NCI-H2107 (cell line): ENCODE data around the gene PDE1C.
"Not testable (repeated sequence)": the region's sequence is repeated elsewhere in the genome, so short reads cannot be mapped to it uniquely, and the experiment has no call there.

ENCODE experiments used
- DNase-seq: peaks from one replicate; lab custom pipeline; 2025; lab: John Stamatoyannopoulos, UW

The PDE1C gene

GRCh38 chr7:32070406-32071360 is at the start of gene PDE1C:
TSS of gene PDE1C (minus strand) at chr7:32070407.
- no peak for DNase-seq

DNA sequence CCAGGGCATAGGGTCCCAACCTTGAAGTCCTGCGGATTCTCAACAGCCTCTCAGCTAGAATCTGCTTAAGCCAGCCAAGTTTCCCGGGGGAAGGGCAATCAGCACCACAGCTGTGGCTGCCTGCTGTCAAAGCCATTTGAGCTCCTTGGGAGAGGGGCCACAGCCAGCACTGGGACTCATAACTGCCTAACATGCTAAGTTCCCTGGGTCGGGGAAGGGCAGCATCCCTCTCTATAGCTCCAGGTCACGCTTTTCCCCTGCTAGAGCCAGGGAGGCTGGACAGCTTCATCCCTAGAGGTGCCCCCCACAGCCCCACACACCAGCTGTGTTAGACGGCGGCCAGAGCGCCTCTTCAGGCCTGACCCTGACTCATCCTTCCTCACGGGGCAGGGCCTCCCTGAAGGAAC is 49.6 kb upstream of the PDE1C start:
- DNase-seq: no peak

DNA sequence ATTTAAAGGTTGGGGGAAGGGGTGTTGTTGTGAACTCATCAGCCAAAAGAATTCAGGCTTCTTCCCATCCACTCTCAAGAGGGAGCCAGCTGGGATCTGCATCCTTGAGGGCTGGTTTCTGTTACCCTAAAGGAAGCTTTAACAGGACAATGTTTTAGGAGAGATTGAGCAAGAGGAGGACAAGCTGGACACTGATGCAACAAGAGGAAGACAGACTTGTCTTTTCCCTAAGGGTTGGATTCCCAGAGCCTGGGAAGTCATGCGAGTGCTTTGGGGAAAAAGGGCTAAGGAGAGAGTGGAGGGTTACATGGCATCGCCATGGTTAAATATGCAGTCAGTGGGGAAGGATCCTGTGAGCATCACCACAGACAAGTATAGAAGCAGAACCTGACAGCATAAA is 47.6 kb upstream of the PDE1C start:
- DNase-seq: no peak

DNA sequence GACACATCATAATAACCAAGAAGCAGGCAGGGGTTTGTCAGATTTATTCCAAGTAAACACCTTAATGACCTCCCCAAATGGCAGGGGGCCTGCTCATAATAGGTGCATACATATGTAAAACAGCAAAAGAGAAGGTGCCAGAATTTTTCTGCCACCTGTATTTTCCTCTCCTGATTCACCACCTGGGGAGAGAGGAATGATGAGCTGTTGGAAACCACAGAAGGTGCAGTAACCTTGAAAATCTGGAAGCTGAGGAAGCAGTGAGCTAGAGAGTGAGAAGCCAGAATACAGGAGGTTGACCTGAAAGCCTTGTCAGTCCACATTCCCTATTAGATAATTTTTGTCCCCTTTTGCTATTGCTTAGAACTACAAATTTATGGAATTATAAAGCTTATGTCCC is 46.2 kb upstream of the PDE1C start:
- DNase-seq: no peak

DNA sequence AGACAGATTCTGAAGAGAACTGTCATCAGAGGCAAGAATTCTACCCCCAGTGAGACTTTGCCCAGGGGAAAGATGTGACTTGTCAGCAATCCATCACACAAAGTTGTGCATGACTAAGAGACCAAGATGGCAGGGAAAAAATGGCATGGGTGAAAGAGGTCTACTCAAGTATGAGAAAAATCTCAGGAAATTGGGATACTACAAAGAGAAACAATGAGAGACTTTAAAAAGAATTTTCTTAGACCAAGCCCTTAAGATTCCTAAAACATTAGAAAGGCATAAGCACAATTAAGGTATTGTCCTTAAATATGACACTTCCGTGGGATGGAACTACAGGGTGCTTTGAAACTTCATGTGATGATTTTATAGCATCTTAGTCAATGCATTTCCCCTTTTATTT is 45.6 kb upstream of the PDE1C start:
- DNase-seq: no peak

GRCh38 chr7:32108651-32109050 is 38.4 kb upstream of the PDE1C start:
- DNase-seq: no peak

- DNase-seq: no peak
Measured at GRCh38 chr7:32104766-32105165, 34.6 kb upstream of the PDE1C start.

- no peak for DNase-seq
Measured at GRCh38 chr7:32103361-32103760, 33.2 kb upstream of the PDE1C start.

DNA sequence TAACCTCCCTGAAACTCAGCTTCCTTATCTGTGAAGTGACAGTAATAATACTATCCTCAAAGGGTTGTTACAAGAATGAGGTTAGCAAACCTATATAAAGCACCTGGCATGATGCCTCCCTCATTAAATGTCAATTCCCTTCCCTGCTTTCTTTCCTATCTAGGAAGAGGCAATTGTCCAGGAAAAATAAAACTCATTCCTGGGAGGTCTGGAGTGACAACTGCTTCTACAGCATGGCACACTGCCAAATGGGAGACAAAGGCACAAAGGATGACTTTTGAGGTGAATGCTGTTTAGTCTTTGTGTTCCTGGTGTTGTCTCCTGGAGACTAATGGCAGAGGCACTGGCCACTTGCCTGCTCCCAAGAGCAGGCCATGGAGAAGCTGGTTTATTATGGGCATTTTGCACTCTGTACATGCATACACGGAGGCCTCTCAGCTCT is 32.2 kb upstream of the PDE1C start:
- DNase-seq: no peak

DNA sequence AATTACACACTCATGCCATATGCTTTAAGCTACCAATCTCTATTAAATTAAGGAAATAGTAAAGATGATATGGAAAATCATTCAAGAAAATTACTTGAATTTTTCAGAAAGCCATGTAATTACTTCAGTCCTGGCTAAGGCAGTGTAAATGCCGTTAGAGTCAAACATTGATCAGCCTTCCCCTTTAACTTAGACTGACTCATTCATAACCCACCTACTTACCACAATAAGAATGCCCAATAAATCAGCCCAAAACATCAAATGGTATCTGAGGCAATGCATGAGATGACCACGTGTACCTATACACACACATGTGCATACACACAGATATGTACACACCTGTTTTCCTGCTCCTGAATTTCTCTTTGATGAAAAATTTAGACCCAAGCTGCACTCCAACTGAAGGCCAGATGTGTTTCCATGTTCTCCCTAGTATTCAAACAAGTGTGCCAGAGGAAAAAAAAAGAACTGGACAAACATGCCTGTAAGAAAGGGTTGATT is 30.2 kb upstream of the PDE1C start:
- no peak for DNase-seq

DNA sequence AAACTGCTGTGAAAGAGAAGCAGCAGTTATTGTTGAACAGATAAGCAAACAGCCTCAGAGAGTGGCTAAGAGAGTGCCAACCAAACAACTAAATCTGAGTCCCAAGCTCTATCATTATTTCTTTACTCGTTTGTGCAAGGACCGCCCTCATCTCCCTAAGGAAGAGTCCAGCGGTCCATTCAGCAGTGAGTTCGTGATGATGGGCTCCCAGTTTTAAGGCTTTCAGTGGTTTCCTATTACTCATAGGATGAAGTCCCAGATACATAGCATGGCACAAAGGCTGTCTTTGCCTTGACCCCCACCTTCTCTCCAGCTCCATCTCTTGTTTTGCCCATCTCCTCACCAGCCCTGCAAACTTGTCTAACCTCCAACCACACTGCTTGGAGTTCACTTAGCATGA is 24.3 kb upstream of the PDE1C start:
- DNase-seq: no peak

DNA sequence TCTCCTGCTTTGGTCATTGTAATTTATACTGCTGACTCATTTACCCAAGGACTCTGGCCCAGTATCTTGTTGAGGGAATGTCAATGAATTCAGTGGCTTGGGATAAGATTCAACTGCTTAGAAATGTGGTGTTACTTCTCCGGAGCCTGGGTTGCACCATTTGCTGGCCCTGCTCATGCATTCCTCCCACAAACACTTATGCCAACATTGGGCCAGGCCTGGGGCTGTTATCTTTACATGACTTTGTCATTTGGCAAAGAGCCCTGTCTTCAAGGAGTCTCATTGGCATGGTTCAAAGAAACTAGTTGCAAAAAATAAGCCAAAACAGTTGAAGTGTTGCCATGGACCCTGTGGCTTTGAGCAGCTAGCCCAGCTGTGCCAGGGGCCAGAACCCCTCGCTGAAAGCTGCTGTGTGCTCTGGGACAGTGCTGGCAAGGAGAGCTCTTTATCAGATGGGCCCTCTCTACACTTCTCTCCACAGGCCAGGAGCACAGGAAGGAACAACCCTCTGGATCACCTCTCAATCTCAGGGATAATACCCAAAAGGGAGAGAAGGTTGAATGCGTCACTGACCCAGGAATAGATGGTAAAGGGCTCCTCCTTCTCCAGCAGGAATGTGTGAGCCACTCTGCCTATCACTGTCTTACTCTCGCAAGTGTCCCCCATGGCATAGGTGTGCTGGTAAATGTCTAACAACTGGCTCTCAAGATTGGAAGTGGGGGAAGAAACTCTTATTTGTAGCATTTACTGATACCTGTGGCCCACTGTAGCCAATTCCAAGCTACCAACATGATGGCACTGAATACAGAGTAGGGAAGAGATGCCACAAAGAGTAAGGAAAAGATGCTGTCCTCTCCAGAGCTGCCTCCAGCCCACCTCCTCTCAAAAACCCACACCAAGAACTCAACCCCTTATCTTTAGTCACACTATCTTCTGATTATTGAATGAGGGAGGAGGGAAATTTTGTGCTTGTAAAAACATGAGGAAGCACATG is 23.5 kb upstream of the PDE1C start:
- DNase-seq: no peak

- no peak for DNase-seq
Measured at GRCh38 chr7:32092346-32092745, 22.1 kb upstream of the PDE1C start.

DNA sequence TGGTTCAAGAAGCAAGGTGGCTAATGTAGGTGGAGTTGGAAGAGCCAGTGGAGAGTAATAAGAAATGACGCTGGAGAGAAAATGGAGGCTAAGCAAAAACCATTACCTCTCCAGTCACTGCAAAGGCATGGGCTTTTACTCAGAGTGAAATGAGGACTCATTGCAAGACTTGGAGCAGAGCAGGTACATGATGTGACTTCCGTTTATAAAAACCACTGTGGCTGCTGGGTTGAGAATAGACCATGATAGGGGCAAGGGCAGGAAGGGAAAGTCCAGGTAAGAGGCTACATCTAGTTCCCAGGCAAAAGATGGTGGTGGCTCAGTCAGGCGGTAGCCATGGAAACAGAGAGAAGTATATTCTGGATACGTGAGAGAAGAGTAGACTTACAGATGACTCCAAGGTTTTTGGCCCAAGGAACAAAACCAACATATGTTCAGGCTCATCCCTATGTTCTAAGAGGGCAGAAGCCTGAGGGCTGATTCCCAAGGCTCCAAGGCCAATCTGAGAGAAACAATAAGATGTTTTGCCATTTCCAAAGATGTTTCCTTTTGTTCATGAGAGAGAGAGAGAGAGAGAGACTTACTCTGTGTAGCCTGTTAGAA is 21.5 kb upstream of the PDE1C start:
- no peak for DNase-seq

DNA sequence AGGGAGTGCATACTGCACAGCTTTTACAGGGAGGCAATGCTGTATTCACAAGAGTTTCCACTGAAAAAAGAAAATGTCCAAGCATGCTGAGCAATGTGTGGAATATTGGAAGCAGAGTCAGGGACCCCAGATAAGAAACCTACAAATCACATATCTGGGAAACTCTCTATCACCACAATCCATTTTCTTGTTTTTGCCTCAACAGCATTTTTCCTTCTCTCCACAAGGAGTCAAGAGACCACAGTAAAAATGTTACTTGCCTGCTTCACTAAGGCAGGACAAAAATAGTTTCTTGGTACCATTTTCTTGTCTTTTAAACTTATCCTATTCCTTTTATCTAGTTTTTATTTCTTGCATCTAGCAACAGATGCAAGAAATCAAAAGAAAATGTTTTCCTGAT is 19.5 kb upstream of the PDE1C start:
- DNase-seq: no peak

GRCh38 chr7:32089256-32089655 is 19.0 kb upstream of the PDE1C start:
- DNase-seq: no peak

DNA sequence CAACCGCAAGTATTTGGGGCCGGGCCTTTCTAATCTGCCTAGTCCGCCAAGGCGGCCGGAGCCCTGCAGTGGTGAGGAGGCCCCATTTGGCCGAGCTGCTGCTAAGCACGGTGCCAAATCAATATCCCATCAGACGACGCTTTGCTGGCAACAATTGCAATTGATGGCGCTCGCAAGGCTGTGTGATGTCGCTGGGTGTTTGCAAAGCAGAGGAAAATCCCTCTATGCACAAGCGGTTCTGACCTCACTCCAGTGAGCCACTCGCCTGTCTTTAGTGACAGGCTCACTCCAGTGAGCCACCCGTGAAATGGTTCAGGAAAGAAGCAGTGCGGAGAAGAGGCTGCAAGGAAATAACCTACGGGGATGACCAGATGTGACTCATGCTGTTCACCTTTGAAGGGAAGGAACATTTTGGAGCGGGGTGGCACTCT is 18.3 kb upstream of the PDE1C start:
- no peak for DNase-seq

GRCh38 chr7:32079510-32079909 is 9.3 kb upstream of the PDE1C start:
- no peak for DNase-seq

GRCh38 chr7:32078824-32079223 is 8.6 kb upstream of the PDE1C start:
- DNase-seq: no peak

DNA sequence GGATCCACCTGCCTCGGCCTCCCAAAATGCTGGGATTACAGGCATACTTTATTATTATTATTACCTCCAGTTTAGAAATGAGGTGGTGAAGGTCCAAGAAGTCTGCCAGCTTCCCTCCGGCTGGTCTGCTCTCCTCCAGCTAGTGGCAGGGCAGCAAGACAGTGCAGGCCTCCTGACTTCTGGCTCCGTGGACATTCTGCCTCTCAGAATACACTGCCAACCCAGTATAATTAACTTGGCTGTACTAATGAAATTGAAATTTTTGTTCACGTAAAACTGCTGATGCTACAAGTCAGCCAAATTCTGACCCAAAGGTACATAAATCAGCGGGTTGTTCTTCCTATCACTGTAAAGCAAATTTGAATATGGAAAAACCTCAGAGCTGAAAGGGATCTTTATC is 7.6 kb upstream of the PDE1C start:
- no peak for DNase-seq

- DNase-seq: not testable (repeated sequence)
Measured at GRCh38 chr7:32076802-32077201, 6.6 kb upstream of the PDE1C start.

GRCh38 chr7:32075612-32076011 is 5.4 kb upstream of the PDE1C start:
- no peak for DNase-seq
